Measurements from ENCODE around the gene FNDC8. TPM values are rescaled to one million over a fixed set of nuclear protein-coding genes. Genes with fewer than 3 reads are reported as not detected.
"Not testable (repeated sequence)": the region's sequence is repeated elsewhere in the genome, so short reads cannot be mapped to it uniquely, and the experiment has no call there.

FNDC8 gene
- total RNA-seq, 2 experiments from 2014 or later = not detected

GRCh38 chr17:35086931-35087573 is 34.4 kb upstream of the FNDC8 start:
- H3K4me3 Mint-ChIP-seq = peak overlapping the region; percentile 85
- no peak for DNase-seq
- no peak overlapping the region for H3K27ac Mint-ChIP-seq

DNA sequence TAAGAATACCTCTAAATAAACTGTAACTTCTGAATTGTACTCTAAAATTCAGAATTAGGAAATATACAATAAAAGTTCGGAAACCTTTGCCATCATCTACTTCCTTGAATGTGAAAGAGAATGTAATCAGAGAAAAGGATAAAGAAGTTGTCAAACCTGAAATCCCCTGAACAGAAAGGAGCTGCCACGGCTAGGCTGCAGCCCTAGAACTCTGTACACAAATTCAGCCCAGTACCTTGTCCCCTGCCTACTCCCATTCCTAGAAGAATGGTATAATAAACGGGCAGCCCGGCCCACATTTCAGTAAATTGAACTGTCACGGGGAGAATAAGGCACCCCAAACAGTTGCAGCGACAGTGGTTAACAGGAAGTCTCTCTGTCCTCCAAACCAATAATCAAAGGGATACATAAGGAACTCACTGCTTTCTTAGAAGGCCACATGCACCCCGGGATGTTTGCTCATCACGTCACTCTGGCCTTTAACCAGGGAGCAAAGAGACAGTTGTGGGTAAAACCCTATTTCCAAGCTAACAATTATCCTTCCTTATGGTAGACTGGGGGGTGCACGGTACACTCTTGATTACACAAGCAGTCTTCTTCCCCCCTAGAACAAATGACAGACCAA is 33.6 kb upstream of the FNDC8 start:
- DNase-seq (peak; percentile 35), ATAC-seq (ENCODE audit: low read depth) (no peak)
- peaks cover 25% of the 10 kb centered on the region for H3K4me1 Mint-ChIP-seq
- no peaks in the 10 kb centered on the region for H3K27me3 Mint-ChIP-seq
- H3K27ac Mint-ChIP-seq = peak overlapping the region; percentile 83
- POLR2A ChIA-PET = interaction anchor here (0.6 to 1.3 kb wide), 3 partner anchors 31 to 105 kb away, joined by 3 to 4 read pairs (median 3); no protein-coding TSS in a partner anchor
- H3K4me3 Mint-ChIP-seq = peak overlapping the region; percentile 85
- H3K9me3 Mint-ChIP-seq = no peaks in the 10 kb centered on the region
- H3K36me3 Mint-ChIP-seq = peaks cover 2% of the 10 kb centered on the region

More at GRCh38 chr17:35086931-35087573, 34.4 kb upstream of the FNDC8 start:
- no peaks in the 10 kb centered on the region for H3K9me3 Mint-ChIP-seq
- peaks cover 32% of the 10 kb centered on the region for H3K4me1 Mint-ChIP-seq
- POLR2A ChIA-PET = interaction anchor here (1.3 kb wide), 1 partner anchor 30 kb away, joined by 3 read pairs; no protein-coding TSS in a partner anchor
- H3K36me3 Mint-ChIP-seq = peaks cover 2% of the 10 kb centered on the region
- no peak for ATAC-seq (ENCODE audit: low read depth)
- H3K27me3 Mint-ChIP-seq = no peaks in the 10 kb centered on the region

- DNase-seq = no peak
- Mint-ChIP-seq H3K27me3 (no peaks in the 10 kb centered on the region), H3K4me1 (peaks cover 24% of the 10 kb centered on the region), H3K27ac (peak overlapping the region; percentile 83), H3K9me3 (no peaks in the 10 kb centered on the region), H3K36me3 (peaks cover 2% of the 10 kb centered on the region), H3K4me3 (peak overlapping the region; percentile 85)
- POLR2A ChIA-PET = interaction anchor here (0.6 to 0.8 kb wide), 2 partner anchors 65 to 106 kb away, joined by 3 to 4 read pairs; no protein-coding TSS in a partner anchor
- ATAC-seq (ENCODE audit: low read depth) = no peak
Measured at GRCh38 chr17:35088356-35088880, 33.0 kb upstream of the FNDC8 start.

GRCh38 chr17:35088881-35089585 is 32.4 kb upstream of the FNDC8 start:
- peaks cover 2% of the 10 kb centered on the region for H3K36me3 Mint-ChIP-seq
- ATAC-seq (ENCODE audit: low read depth) (peak; percentile 85), DNase-seq (peak; percentile 98)
- H3K27ac Mint-ChIP-seq = peak overlapping the region; percentile 91
- H3K4me3 Mint-ChIP-seq = peak overlapping the region; percentile 85
- H3K9me3 Mint-ChIP-seq = no peaks in the 10 kb centered on the region
- no peaks in the 10 kb centered on the region for H3K27me3 Mint-ChIP-seq
- H3K4me1 Mint-ChIP-seq = peaks cover 24% of the 10 kb centered on the region
- POLR2A ChIA-PET = interaction anchor here (0.8 to 3.0 kb wide), 12 partner anchors 9 to 152 kb away, joined by 3 to 15 read pairs (median 4); partner anchors contain the start of genes CCT6B, LIG3, RAD51D and RFFL

DNA sequence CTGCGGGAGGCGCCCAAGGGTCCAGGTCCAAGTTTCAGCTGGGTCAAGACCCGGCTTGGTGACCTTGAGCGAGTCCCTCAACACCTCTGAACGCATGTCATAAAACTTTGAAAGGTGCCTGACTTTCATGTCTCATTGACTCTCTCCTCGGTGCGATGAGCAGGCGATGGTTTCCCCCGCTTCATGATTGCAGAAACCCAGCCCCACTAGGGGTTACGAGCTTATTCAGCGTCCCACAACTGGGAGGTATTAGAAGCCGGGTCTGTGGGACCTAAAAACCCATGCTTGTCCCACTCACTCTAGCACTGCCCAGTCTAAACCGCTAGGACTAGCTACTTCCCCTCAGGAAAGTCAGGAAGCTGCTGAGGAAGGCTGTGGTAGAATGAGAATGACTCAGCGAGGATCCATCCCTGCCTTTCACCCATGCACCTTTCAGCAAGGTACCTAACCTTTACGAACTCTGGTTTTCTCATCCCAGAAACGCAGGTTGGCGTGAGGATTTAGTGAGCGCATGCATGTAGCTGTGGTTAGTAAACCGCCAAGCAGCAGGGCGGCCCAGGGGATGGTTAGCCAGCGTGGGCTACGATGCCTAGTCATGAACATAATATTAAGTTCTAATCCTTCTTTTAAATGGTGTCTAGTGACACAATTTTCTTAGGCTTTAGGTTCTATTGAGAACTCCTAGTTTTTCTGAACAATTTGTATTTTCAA is 31.7 kb upstream of the FNDC8 start:
- POLR2A ChIA-PET = interaction anchor here (0.7 to 3.0 kb wide), 13 partner anchors 10 to 151 kb away, joined by 3 to 15 read pairs (median 4); partner anchors contain the start of genes CCT6B, LIG3, RAD51D and RFFL
- Mint-ChIP-seq H3K27ac (peak overlapping the region; percentile 91), H3K27me3 (no peaks in the 10 kb centered on the region), H3K4me3 (peak overlapping the region; percentile 83), H3K9me3 (no peaks in the 10 kb centered on the region), H3K4me1 (peaks cover 24% of the 10 kb centered on the region), H3K36me3 (peaks cover 2% of the 10 kb centered on the region)
- peak; percentile 48 for ATAC-seq (ENCODE audit: low read depth)
- no peak for DNase-seq

- not testable (repeated sequence) for H3K27ac Mint-ChIP-seq
Measured at GRCh38 chr17:35090707-35091106, 30.7 kb upstream of the FNDC8 start.

DNA sequence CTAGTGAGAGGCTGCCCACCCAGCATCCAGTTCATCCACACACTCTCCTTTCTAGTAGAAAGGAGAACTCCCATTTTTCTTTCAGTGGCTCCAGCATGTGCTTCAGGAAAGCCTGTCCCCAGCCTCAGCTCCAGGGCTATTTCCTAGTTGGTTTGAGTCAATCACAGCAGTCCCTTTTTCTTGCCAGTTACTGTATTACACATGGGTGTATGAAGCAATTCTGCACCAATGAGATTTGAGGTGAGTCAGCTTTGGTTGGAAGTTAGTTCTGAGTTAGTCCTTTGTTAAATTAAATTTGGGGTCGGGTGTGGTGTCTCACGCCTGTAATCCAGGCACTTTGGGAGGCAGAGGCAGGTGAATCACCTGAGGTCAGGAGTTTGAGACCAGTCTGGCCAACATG is 26.5 kb upstream of the FNDC8 start:
- peaks cover 9% of the 10 kb centered on the region for H3K4me1 Mint-ChIP-seq
- DNase-seq = no peak
- POLR2A ChIA-PET = interaction anchor here (1.7 kb wide), 1 partner anchor 114 kb away, joined by 3 read pairs; no protein-coding TSS in a partner anchor
- H3K27ac Mint-ChIP-seq = no peak overlapping the region
- no peak for ATAC-seq (ENCODE audit: low read depth)
- H3K9me3 Mint-ChIP-seq = no peaks in the 10 kb centered on the region
- peaks cover 15% of the 10 kb centered on the region for H3K36me3 Mint-ChIP-seq
- H3K4me3 Mint-ChIP-seq = no peak overlapping the region
- no peaks in the 10 kb centered on the region for H3K27me3 Mint-ChIP-seq

More at GRCh38 chr17:35090707-35091106, 30.7 kb upstream of the FNDC8 start:
- H3K36me3 Mint-ChIP-seq; H3K9me3 Mint-ChIP-seq; H3K27me3 Mint-ChIP-seq; ATAC-seq (ENCODE audit: low read depth); H3K4me3 Mint-ChIP-seq; DNase-seq: not testable (repeated sequence)
- peaks cover 24% of the 10 kb centered on the region for H3K4me1 Mint-ChIP-seq
- POLR2A ChIA-PET = interaction anchor here (2.0 to 3.0 kb wide), 2 partner anchors 28 to 108 kb away, joined by 4 to 15 read pairs; partner anchors contain the start of gene RAD51D

- H3K4me1 Mint-ChIP-seq = peaks cover 7% of the 10 kb centered on the region
- H3K27ac Mint-ChIP-seq = no peak overlapping the region
- no peaks in the 10 kb centered on the region for H3K27me3 Mint-ChIP-seq
- no peaks in the 10 kb centered on the region for H3K9me3 Mint-ChIP-seq
- peaks cover 15% of the 10 kb centered on the region for H3K36me3 Mint-ChIP-seq
- no peak overlapping the region for H3K4me3 Mint-ChIP-seq
- POLR2A ChIA-PET = interaction anchor here (1.7 kb wide), 1 partner anchor 115 kb away, joined by 3 read pairs; no protein-coding TSS in a partner anchor
- no peak for ATAC-seq (ENCODE audit: low read depth)
- no peak for DNase-seq
Measured at GRCh38 chr17:35095741-35096140, 25.7 kb upstream of the FNDC8 start.

- POLR2A ChIA-PET = no interaction called here
- Mint-ChIP-seq H3K36me3 (peaks cover 15% of the 10 kb centered on the region), H3K27me3 (no peaks in the 10 kb centered on the region), H3K4me3 (no peak overlapping the region), H3K27ac (no peak overlapping the region), H3K9me3 (no peaks in the 10 kb centered on the region), H3K4me1 (peaks cover 7% of the 10 kb centered on the region)
- no peak for DNase-seq
- ATAC-seq (ENCODE audit: low read depth) = no peak
Measured at GRCh38 chr17:35097776-35098175, 23.6 kb upstream of the FNDC8 start.

- Mint-ChIP-seq H3K27me3 (no peaks in the 10 kb centered on the region), H3K4me1 (peaks cover 7% of the 10 kb centered on the region), H3K4me3 (no peak overlapping the region), H3K27ac (no peak overlapping the region), H3K36me3 (peaks cover 21% of the 10 kb centered on the region), H3K9me3 (no peaks in the 10 kb centered on the region)
- POLR2A ChIA-PET = no interaction called here
- no peak for DNase-seq
- ATAC-seq (ENCODE audit: low read depth) = no peak
Measured at GRCh38 chr17:35099908-35100307, 21.5 kb upstream of the FNDC8 start.

GRCh38 chr17:35101036-35101435 is 20.4 kb upstream of the FNDC8 start:
- H3K9me3 Mint-ChIP-seq = no peaks in the 10 kb centered on the region
- H3K27ac Mint-ChIP-seq = no peak overlapping the region
- POLR2A ChIA-PET = no interaction called here
- H3K4me3 Mint-ChIP-seq = no peak overlapping the region
- H3K4me1 Mint-ChIP-seq = peaks cover 7% of the 10 kb centered on the region
- ATAC-seq (ENCODE audit: low read depth) (no peak), DNase-seq (no peak)
- peaks cover 22% of the 10 kb centered on the region for H3K36me3 Mint-ChIP-seq
- no peaks in the 10 kb centered on the region for H3K27me3 Mint-ChIP-seq

DNA sequence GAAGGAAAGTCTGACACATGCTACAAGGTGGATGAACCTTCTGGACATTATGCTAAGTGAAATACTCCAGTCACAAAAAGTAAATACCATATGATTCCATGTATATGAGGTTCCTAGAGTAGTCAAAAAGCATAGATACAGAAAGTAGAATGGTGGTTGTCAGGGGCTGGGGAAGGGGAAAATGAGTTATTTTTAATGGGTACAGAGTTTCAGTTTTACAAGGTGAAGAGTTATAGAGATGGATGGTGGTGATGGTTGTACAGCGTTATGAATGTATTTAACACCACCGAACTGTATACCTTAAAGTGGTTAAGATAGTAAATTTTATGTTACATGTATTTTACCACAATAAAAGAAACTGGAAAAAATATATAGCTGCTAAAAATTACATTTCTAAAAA is 19.7 kb upstream of the FNDC8 start:
- H3K36me3 Mint-ChIP-seq = peaks cover 26% of the 10 kb centered on the region
- peaks cover 2% of the 10 kb centered on the region for H3K4me1 Mint-ChIP-seq
- POLR2A ChIA-PET = no interaction called here
- DNase-seq = no peak
- H3K27ac Mint-ChIP-seq = no peak overlapping the region
- no peaks in the 10 kb centered on the region for H3K27me3 Mint-ChIP-seq
- no peak for ATAC-seq (ENCODE audit: low read depth)
- no peak overlapping the region for H3K4me3 Mint-ChIP-seq
- H3K9me3 Mint-ChIP-seq = no peaks in the 10 kb centered on the region

Data from activated naive CD8-positive, alpha-beta T cell treated with anti-CD3 and anti-CD28 coated beads, Interleukin-2, amount 10 ng/mL, durations not matched to agents 7 days and 5 days (primary cell).